ENCODE measurements around the gene PTH1R.
"Not testable (repeated sequence)": the region's sequence is repeated elsewhere in the genome, so short reads cannot be mapped to it uniquely, and the experiment has no call there.

PTH1R gene

DNA sequence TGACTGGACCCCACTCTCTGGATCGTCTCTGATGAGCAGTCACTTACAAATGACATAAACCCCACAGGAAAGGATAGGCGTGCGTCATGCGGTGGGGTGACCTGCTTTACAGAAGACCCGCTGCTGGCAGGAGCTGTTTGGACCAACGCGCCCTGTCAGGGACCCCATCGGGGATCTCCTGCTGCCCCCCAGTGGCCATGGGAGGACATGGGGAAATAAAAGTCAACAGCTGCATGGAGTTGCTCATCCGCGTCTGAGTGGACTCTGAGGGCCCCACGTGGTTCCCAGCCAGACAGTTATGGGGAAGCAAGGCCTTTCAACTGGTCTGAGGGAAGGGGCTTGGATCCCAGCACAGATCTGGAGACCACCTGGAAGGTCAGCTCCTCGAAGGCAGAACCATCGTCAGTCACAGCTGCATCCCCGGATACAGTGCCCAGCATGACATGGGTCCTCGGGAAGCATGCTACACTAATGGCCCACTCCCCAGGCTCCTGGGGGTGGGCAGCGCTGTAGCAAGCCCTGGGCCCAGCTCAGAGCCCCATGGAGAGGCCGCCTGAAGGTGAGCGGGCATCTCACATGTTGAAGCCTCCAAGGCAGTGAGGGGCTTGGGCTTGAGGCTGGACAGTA, 32.1 kb downstream of the PTH1R start:
- Histone ChIP-seq H3K4me1 (ENCODE audit: low read length) (peaks cover 7% of the 10 kb centered on the region; the same call in 1 of the 2 replicates), H3K27ac (ENCODE audit: low read length) (no peak overlapping the region), H3K9ac (ENCODE audit: low read length) (peak overlapping the region; percentile 8; the same call in 1 of the 2 replicates), H3K79me2 (ENCODE audit: low read length) (no peaks in the 10 kb centered on the region), H3K4me3 (ENCODE audit: low read length) (peak overlapping the region; percentile 55), H3K27me3 (ENCODE audit: low read depth, low read length) (no peaks in the 10 kb centered on the region), H2AFZ (ENCODE audit: low read depth, low read length) (0 out of 2 replicates have a peak overlapping the region, but pooled peaks have one; percentile 16), H3K9me3 (ENCODE audit: insufficient read depth, low read length) (no peaks in the 10 kb centered on the region), H3K36me3 (replicated peaks; ENCODE audit: low read depth, low read length) (peaks cover 14% of the 10 kb centered on the region), H3K4me2 (ENCODE audit: low read length) (peak overlapping the region; percentile 74), H4K20me1 (ENCODE audit: insufficient read depth, low read length) (no peaks in the 10 kb centered on the region)
- TF ChIP-seq EZH2phosphoT487 (IDR thresholded peaks at IDR 0.05; ENCODE audit: low read depth): no peak
- TF ChIP-seq, protein P1, sequence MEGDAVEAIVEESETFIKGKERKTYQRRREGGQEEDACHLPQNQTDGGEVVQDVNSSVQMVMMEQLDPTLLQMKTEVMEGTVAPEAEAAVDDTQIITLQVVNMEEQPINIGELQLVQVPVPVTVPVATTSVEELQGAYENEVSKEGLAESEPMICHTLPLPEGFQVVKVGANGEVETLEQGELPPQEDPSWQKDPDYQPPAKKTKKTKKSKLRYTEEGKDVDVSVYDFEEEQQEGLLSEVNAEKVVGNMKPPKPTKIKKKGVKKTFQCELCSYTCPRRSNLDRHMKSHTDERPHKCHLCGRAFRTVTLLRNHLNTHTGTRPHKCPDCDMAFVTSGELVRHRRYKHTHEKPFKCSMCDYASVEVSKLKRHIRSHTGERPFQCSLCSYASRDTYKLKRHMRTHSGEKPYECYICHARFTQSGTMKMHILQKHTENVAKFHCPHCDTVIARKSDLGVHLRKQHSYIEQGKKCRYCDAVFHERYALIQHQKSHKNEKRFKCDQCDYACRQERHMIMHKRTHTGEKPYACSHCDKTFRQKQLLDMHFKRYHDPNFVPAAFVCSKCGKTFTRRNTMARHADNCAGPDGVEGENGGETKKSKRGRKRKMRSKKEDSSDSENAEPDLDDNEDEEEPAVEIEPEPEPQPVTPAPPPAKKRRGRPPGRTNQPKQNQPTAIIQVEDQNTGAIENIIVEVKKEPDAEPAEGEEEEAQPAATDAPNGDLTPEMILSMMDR (IDR thresholded peaks at IDR 0.05; ENCODE audit: low read depth, low read length): peak; percentile 93

DNA sequence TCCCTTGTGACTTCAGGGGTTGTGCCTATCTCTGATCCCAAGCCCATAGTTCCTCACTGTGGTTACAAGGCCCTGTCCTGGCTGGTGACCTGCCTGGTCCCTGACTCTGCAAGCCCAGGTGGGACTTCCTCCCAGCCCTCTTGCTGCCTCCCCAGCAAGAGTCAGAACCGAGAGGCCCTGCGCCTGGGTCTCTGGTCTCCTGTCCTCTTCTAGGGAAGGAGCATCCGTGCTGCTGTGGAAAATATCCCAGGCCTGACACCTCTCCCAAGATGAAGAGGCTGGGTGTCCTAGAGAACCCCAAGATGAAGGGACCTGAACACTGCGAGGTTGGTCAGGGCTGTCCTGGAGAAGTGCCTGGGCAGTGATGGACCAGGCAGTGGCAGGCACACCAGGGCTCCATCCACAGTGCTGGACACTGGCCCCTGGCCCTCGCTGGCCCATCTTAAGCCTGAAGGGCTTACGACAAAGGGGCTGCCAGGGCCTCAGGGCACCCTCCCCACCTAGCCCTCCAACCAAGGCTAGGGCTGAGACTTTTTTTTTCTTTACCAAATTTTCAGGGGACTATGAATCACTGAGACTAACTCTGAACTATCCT, 32.7 kb downstream of the PTH1R start:
- H3K27me3 ChIP-seq (ENCODE audit: low read depth, low read length): no peaks in the 10 kb centered on the region

DNA sequence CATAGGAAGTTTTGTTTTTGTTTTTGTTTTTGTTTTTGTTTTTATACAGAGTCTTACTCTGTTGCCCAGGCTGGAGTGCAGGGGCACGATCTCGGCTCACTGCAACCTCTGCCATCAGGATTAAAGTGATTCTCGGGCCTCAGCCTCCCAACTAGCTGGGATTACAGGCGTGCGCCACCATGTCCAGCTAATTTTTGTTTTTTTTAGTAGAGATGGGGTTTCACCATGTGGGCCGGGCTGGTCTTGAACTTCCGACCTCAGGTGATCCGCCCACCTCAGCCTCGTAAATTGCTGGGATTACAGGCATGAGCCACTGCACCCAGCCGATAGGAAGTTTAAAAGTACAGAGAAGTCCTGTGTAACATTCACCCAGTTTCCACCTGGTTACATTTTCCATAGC, 33.4 kb downstream of the PTH1R start:
- H3K27me3 ChIP-seq (ENCODE audit: low read depth, low read length); H3K4me3 ChIP-seq (ENCODE audit: low read length); H4K20me1 ChIP-seq (ENCODE audit: insufficient read depth, low read length); H3K9me3 ChIP-seq (ENCODE audit: insufficient read depth, low read length); H3K4me2 ChIP-seq (ENCODE audit: low read length); H3K9ac ChIP-seq (ENCODE audit: low read length); H3K27ac ChIP-seq (ENCODE audit: low read length); H3K4me1 ChIP-seq (ENCODE audit: low read length); H3K79me2 ChIP-seq (ENCODE audit: low read length); H2AFZ ChIP-seq (ENCODE audit: low read depth, low read length): not testable (repeated sequence)
- H3K36me3 ChIP-seq (replicated peaks; ENCODE audit: low read depth, low read length): peaks cover 14% of the 10 kb centered on the region

More for the DNA sequence above, 32.7 kb downstream of the PTH1R start:
- Histone ChIP-seq H3K79me2 (ENCODE audit: low read length) (no peaks in the 10 kb centered on the region), H4K20me1 (ENCODE audit: insufficient read depth, low read length) (no peaks in the 10 kb centered on the region), H3K36me3 (replicated peaks; ENCODE audit: low read depth, low read length) (peaks cover 14% of the 10 kb centered on the region), H2AFZ (ENCODE audit: low read depth, low read length) (no peak overlapping the region), H3K4me2 (ENCODE audit: low read length) (peak overlapping the region; percentile 74), H3K4me3 (ENCODE audit: low read length) (no peak overlapping the region), H3K9me3 (ENCODE audit: insufficient read depth, low read length) (no peaks in the 10 kb centered on the region), H3K9ac (ENCODE audit: low read length) (no peak overlapping the region), H3K4me1 (ENCODE audit: low read length) (peaks cover 7% of the 10 kb centered on the region; the same call in 1 of the 2 replicates), H3K27ac (ENCODE audit: low read length) (no peak overlapping the region)
- TF ChIP-seq EZH2phosphoT487 (IDR thresholded peaks at IDR 0.05; ENCODE audit: low read depth): no peak
- TF ChIP-seq, protein P1 (IDR thresholded peaks at IDR 0.05; ENCODE audit: low read depth, low read length): no peak

DNA sequence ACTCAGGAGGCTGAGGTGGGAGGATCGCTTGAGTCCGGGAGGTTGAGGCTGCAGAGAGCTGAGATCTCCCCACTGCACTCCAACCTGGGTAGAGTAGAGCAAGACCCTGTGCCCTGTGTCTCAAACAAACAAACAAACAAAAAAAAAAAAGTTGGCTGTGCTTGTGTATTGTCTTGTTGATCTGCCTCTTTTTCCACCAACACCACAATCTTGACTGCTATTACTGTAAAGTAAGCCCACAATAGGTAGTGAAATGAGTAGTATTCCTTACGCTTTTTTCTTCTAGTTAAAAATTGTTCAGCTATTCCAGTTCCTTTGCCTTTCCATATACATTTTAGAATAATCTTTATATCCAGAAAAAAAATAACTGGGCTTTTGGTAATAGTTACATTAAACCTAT, 35.5 kb downstream of the PTH1R start:
- H3K36me3 ChIP-seq (replicated peaks; ENCODE audit: low read depth, low read length): peaks cover 32% of the 10 kb centered on the region
- peaks cover 7% of the 10 kb centered on the region; the same call in 1 of the 2 replicates for H3K4me1 ChIP-seq (ENCODE audit: low read length)
- no peak overlapping the region for H3K4me3 ChIP-seq (ENCODE audit: low read length)
- no peak overlapping the region for H3K4me2 ChIP-seq (ENCODE audit: low read length)
- no peak overlapping the region for H2AFZ ChIP-seq (ENCODE audit: low read depth, low read length)
- peaks cover 5% of the 10 kb centered on the region; the same call in 1 of the 2 replicates for H3K9me3 ChIP-seq (ENCODE audit: insufficient read depth, low read length)
- H3K27me3 ChIP-seq (ENCODE audit: low read depth, low read length): no peaks in the 10 kb centered on the region
- TF ChIP-seq, protein P1 (IDR thresholded peaks at IDR 0.05; ENCODE audit: low read depth, low read length): no peak
- no peak for TF ChIP-seq EZH2phosphoT487 (IDR thresholded peaks at IDR 0.05; ENCODE audit: low read depth)
- no peak overlapping the region for H3K27ac ChIP-seq (ENCODE audit: low read length)
- H3K79me2 ChIP-seq (ENCODE audit: low read length): no peaks in the 10 kb centered on the region
- H4K20me1 ChIP-seq (ENCODE audit: insufficient read depth, low read length): no peaks in the 10 kb centered on the region
- no peak overlapping the region for H3K9ac ChIP-seq (ENCODE audit: low read length)

All from OCI-LY3 (cell line).